Ovary (tissue), 9 donors: ENCODE results near the gene TRPV3. TPM values are rescaled to one million over a fixed set of nuclear protein-coding genes. Genes with fewer than 3 reads are reported as not detected.
"Not testable (repeated sequence)": the region's sequence is repeated elsewhere in the genome, so short reads cannot be mapped to it uniquely, and the experiment has no call there.

Experiments used
- DNase-seq, 5 donors: peaks; one replicate each; pipeline ENCODE4 v3.0.0-alpha.2; 2019 to 2020
- H3K27ac ChIP-seq, 2 donors: fragments of 200-600 bp; one replicate each; pipeline versions ENCODE4 v1.5.1 to v1.8.0; 2019 to 2022
- H3K27me3 ChIP-seq: fragments of 200-600 bp; one replicate; pipeline ENCODE4 v1.8.0; 2022
- H3K36me3 ChIP-seq: fragments of 200-600 bp; sonication (generic); one replicate; pipeline ENCODE4 v1.5.1; 2019
- H3K4me1 ChIP-seq: one replicate; pipeline ENCODE4 v1.8.1; 2013; ENCODE audit warnings: mild to moderate bottlenecking, moderate library complexity; ENCODE audit not compliant: insufficient read depth
- H3K4me3 ChIP-seq: fragments of 200-600 bp; sonication (generic); one replicate; pipeline ENCODE4 v1.5.1; 2017
- H3K9me3 ChIP-seq, 2 donors: fragments of 200-600 bp in 1 of 2; sonication (generic) in 1 of 2; one replicate each; pipeline versions ENCODE4 v1.5.1 to v1.8.1; 2013 to 2019; ENCODE audit warnings: mild to moderate bottlenecking in 1 of 2, moderate library complexity in 1 of 2
- CTCF ChIP-seq, 3 donors: fragments of 450-650 bp in 2 of 3; fragments of 200-600 bp in 1 of 3; IDR thresholded peaks; one replicate each; pipeline versions ENCODE4 v1.5.1 to v1.8.0; 2016 to 2022; ENCODE audit warnings: antibody characterized with exemption in 3 of 3, mild to moderate bottlenecking in 1 of 3
- EP300 ChIP-seq: sonication (generic); formaldehyde crosslinking; IDR thresholded peaks from one replicate; pipeline ENCODE4 v1.6.1; 2017; ENCODE audit warnings: antibody characterized with exemption
- POLR2A ChIP-seq: fragments of 450-650 bp; IDR thresholded peaks from one replicate; pipeline ENCODE4 v1.6.1; 2017; ENCODE audit warnings: antibody characterized with exemption, mild to moderate bottlenecking, moderate library complexity
- WGBS, 3 donors: extraction: QIAGEN DNeasy Blood & Tissue Kit in 1 of 3; methylation state at CpG; one replicate each; pipeline versions ENCODE4 v1.1.5 to v1.1.7; 2013 to 2017; 5-methylcytosine and 5-hydroxymethylcytosine counted together
- intact Hi-C, 4 donors: fragments of 100-400 bp; cut with DNase I; formaldehyde crosslinking; loops; one replicate each; pipeline versions ENCODE4 v1.11.0 to v1.15.1; 2022 to 2023
- polyA plus RNA-seq, 2 donors: library from polyadenylated mRNA; stranded (reverse); fragments of 200-250 nt in 1 of 2; fragments of 350-450 nt in 1 of 2; fragmentation: Illumina TruSeq in 1 of 2; extraction: RNeasy Lipid Tissue Mini Kit (QIAGEN cat#74804) in 1 of 2; gene quantifications; one replicate each; pipeline ENCODE4 v1.2.3, GENCODE V29; 2013 to 2014
- total RNA-seq, 7 donors: library from RNA; depleted of rRNA in 2 of 7; stranded (reverse); fragments of >200 nt in 2 of 7; fragmentation: NEBNext Ultra II Directional in 3 of 7; extraction: Animal tissue kit (Norgen Biotek cat#: 25700) in 3 of 7; gene quantifications; one replicate each; pipeline versions ENCODE4 v1.1.0 to v1.2.4, GENCODE V29; 2016 to 2023
- donor health status: DM: no; HTN: no; CAD: no; lungs with moderate emphysema.
- donor health status: DM: no; HTN: no; CAD: no.
- donor health status: Bipolar disorder and iron deficiency.
- donor health status: DM: yes; HTN: yes; CAD: no.
- donor health status: DM: no; HTN: no; CAD: no.
- donor health status: DM: yes; HTN: yes; CAD: no.

TRPV3 gene
- total and polyA plus RNA-seq, 9 donors: 0.12 to 5.8 (median 1.9) TPM

- no peaks in the 10 kb centered on the region for H3K9me3 ChIP-seq
- H3K4me3 ChIP-seq: no peak overlapping the region
- DNase-seq: no peak
- H3K27me3 ChIP-seq: no peaks in the 10 kb centered on the region
- TF ChIP-seq POLR2A (no peak), EP300 (no peak), CTCF (IDR thresholded peaks at IDR 0.05) (no peak)
- no peaks in the 10 kb centered on the region for H3K4me1 ChIP-seq
- intact Hi-C loops: no loop called here
- no peak overlapping the region for H3K27ac ChIP-seq
- H3K36me3 ChIP-seq: no peaks in the 10 kb centered on the region
- WGBS, 3 donors: 93 to 95% (median 94%) methylated on average over 12 of the region's 12 CpGs
Measured at GRCh38 chr17:3566551-3566950, 8.9 kb upstream of the TRPV3 start.

GRCh38 chr17:3565143-3565542, 7.5 kb upstream of the TRPV3 start:
- intact Hi-C loops: no loop called here

GRCh38 chr17:3564241-3564640, 6.6 kb upstream of the TRPV3 start:
- WGBS, 3 donors: 94 to 100% (median 97%) methylated on average over 14 to 28 of the region's 28 CpGs
- H3K4me3 ChIP-seq, H3K27me3 ChIP-seq, intact Hi-C loops, H3K4me1 ChIP-seq, H3K36me3 ChIP-seq, H3K27ac ChIP-seq, DNase-seq, H3K9me3 ChIP-seq: not testable (repeated sequence)

More at GRCh38 chr17:3565143-3565542, 7.5 kb upstream of the TRPV3 start:
- Histone ChIP-seq H3K27ac (no peak overlapping the region), H3K9me3 (no peaks in the 10 kb centered on the region), H3K4me1 (no peaks in the 10 kb centered on the region), H3K27me3 (no peaks in the 10 kb centered on the region), H3K36me3 (no peaks in the 10 kb centered on the region), H3K4me3 (no peak overlapping the region)
- 88 to 91% (median 91%) methylated on average over 4 of the region's 4 CpGs for WGBS, 3 donors
- no peak for TF ChIP-seq CTCF (IDR thresholded peaks at IDR 0.05)
- TF ChIP-seq POLR2A: no peak
- no peak for TF ChIP-seq EP300
- DNase-seq: no peak

- Histone ChIP-seq H3K27ac (no peak overlapping the region), H3K36me3 (no peaks in the 10 kb centered on the region), H3K9me3 (no peaks in the 10 kb centered on the region), H3K27me3 (no peaks in the 10 kb centered on the region), H3K4me3 (no peak overlapping the region), H3K4me1 (no peaks in the 10 kb centered on the region)
- DNase-seq: no peak
- WGBS, 3 donors: 81 to 93% (median 81%) methylated on average over 9 of the region's 9 CpGs
- TF ChIP-seq CTCF (IDR thresholded peaks at IDR 0.05): no peak
- TF ChIP-seq EP300: no peak
- TF ChIP-seq POLR2A: no peak
- intact Hi-C loops: no loop called here
Measured at GRCh38 chr17:3559270-3559645, 1.6 kb upstream of the TRPV3 start.

- H3K4me3 ChIP-seq: no peak overlapping the region
- no peak overlapping the region for H3K27ac ChIP-seq
- no peaks in the 10 kb centered on the region for H3K27me3 ChIP-seq
- no peak for DNase-seq
- TF ChIP-seq EP300: no peak
- no peak for TF ChIP-seq POLR2A
- no peak for TF ChIP-seq CTCF (IDR thresholded peaks at IDR 0.05)
- 34 to 51% (median 40%) methylated on average over 25 of the region's 25 CpGs for WGBS, 3 donors
- H3K4me1 ChIP-seq: no peaks in the 10 kb centered on the region
- H3K36me3 ChIP-seq: no peaks in the 10 kb centered on the region
- intact Hi-C loops: no loop called here
- H3K9me3 ChIP-seq: no peaks in the 10 kb centered on the region
Measured at GRCh38 chr17:3558603-3559269, 1.1 kb upstream of the TRPV3 start.
